Kidney (tissue), 14 donors: ENCODE results near the gene GNL1. TPM values are rescaled to one million over a fixed set of nuclear protein-coding genes. Genes with fewer than 3 reads are reported as not detected.
A peak's percentile ranks its signal among the peaks of the same experiment; 100 is the strongest.
"Not testable (repeated sequence)": the region's sequence is repeated elsewhere in the genome, so short reads cannot be mapped to it uniquely, and the experiment has no call there.

ENCODE experiments used
- DNase-seq, 5 donors: peaks; one replicate each; pipeline ENCODE4 v3.0.0-alpha.2; 2013 to 2020
- FAIRE-seq: peaks from 2 replicates; lab custom pipeline; 2012; peaks lifted over from hg19 to GRCh38; lab: Jason Lieb, UNC
- H3K27ac ChIP-seq, 2 donors: one replicate each; pipeline ENCODE4 v1.7.0; 2013; ENCODE audit warnings: low read depth in 2 of 2, low read length in 2 of 2, inconsistent platforms in 1 of 2
- H3K27me3 ChIP-seq: one replicate; pipeline ENCODE4 v1.7.1; 2013; ENCODE audit warnings: low read length, inconsistent platforms; ENCODE audit not compliant: control insufficient read depth, insufficient read depth
- H3K36me3 ChIP-seq, 3 donors: one replicate each; pipeline versions ENCODE4 v1.7.0 to v1.7.1; 2013; ENCODE audit warnings: low read length in 3 of 3, control low read depth in 1 of 3, inconsistent platforms in 1 of 3; ENCODE audit not compliant: insufficient read depth in 3 of 3, control insufficient read depth in 2 of 3
- H3K4me1 ChIP-seq, 3 donors: one replicate each; pipeline versions ENCODE4 v1.7.0 to v1.7.1; 2013; ENCODE audit warnings: low read length in 3 of 3, inconsistent platforms in 1 of 3, low read depth in 1 of 3; ENCODE audit not compliant: control insufficient read depth in 2 of 3, insufficient read depth in 2 of 3
- H3K4me3 ChIP-seq, 3 donors: one replicate each; pipeline versions ENCODE4 v1.7.0 to v1.8.1; 2013; ENCODE audit warnings: low read length in 3 of 3, control low read depth in 1 of 3, inconsistent platforms in 1 of 3
- H3K9ac ChIP-seq, 3 donors: one replicate each; pipeline versions ENCODE4 v1.7.0 to v1.7.1; 2013; ENCODE audit warnings: low read length in 3 of 3, control low read depth in 1 of 3, inconsistent platforms in 1 of 3
- H3K9me3 ChIP-seq, 3 donors: one replicate each; pipeline versions ENCODE4 v1.7.0 to v1.7.1; 2013; ENCODE audit warnings: low read length in 3 of 3, control low read depth in 1 of 3, inconsistent platforms in 1 of 3; ENCODE audit not compliant: control insufficient read depth in 2 of 3, insufficient read depth in 1 of 3
- intact Hi-C: fragments of 100-400 bp; cut with DNase I; formaldehyde crosslinking; loops from one replicate; pipeline ENCODE4 v1.11.1; 2022
- polyA plus RNA-seq: library from polyadenylated mRNA; stranded (reverse); fragments of 350-450 nt; fragmentation: Illumina TruSeq; extraction: RNeasy Lipid Tissue Mini Kit (QIAGEN cat#74804); gene quantifications from one replicate; pipeline ENCODE4 v1.2.3, GENCODE V29; 2014; ENCODE audit warnings: low read depth, low replicate concordance; ENCODE audit not compliant: insufficient read depth
- total RNA-seq: library from RNA; stranded (reverse); fragmentation: NEBNext Ultra II Directional; extraction: Animal tissue kit (Norgen Biotek cat#: 25700); gene quantifications from one replicate; pipeline ENCODE4 v1.2.1, GENCODE V29; 2021
- TF ChIP-seq, protein P1 (sequence below): IDR thresholded peaks from 3 replicates; pipeline ENCODE4 v1.5.1; 2012; ENCODE audit warnings: mild to moderate bottlenecking, moderate library complexity, borderline replicate concordance; ENCODE audit not compliant: insufficient read depth; ENCODE audit errors: extremely low read depth
- donor health status: control.
- donor health status: control.
- donor health status: control.
- donor health status: control.
- donor health status: control.
- donor health status: DM: yes; HTN: yes; CAD: no.
- donor health status: Normal renal cell carcinoma (clear cell type).

The GNL1 gene
- total and polyA plus RNA-seq, 2 donors from 2014 or later = 64.9 to 70.4 TPM

DNA sequence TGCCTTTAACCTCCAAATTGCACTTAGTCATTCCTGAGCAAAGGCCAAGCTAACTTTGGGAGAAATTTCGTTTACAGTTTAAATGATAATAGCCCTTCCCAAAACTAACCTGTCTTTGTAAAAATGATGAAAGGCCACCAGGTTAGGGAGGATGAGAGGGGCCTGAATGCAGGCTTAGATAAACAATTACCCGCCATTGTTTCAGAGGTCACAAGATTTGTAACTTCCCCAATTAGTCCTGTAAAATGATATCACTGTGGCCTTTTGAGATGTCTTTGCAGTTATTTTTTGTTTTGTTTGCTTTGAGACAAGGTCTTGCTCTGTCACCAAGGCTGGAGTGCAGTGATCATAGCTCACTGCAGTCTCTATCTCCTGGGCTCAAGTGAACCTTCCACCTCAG is 26.3 kb downstream of the GNL1 start:
- Histone ChIP-seq H3K27ac (peak overlapping the region in 1 of 2 donors; percentile 8), H3K4me1 (no peaks in the 10 kb centered on the region), H3K27me3 (no peaks in the 10 kb centered on the region), H3K4me3 (no peak overlapping the region), H3K36me3 (no peaks in the 10 kb centered on the region), H3K9me3 (no peaks in the 10 kb centered on the region), H3K9ac (no peak overlapping the region)
- no peak for FAIRE-seq
- TF ChIP-seq, protein P1, sequence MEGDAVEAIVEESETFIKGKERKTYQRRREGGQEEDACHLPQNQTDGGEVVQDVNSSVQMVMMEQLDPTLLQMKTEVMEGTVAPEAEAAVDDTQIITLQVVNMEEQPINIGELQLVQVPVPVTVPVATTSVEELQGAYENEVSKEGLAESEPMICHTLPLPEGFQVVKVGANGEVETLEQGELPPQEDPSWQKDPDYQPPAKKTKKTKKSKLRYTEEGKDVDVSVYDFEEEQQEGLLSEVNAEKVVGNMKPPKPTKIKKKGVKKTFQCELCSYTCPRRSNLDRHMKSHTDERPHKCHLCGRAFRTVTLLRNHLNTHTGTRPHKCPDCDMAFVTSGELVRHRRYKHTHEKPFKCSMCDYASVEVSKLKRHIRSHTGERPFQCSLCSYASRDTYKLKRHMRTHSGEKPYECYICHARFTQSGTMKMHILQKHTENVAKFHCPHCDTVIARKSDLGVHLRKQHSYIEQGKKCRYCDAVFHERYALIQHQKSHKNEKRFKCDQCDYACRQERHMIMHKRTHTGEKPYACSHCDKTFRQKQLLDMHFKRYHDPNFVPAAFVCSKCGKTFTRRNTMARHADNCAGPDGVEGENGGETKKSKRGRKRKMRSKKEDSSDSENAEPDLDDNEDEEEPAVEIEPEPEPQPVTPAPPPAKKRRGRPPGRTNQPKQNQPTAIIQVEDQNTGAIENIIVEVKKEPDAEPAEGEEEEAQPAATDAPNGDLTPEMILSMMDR = no peak
- intact Hi-C loops = loop anchor here (5.0 kb wide), 1 partner anchor 48 kb away; no protein-coding TSS in a partner anchor
- no peak for DNase-seq

DNA sequence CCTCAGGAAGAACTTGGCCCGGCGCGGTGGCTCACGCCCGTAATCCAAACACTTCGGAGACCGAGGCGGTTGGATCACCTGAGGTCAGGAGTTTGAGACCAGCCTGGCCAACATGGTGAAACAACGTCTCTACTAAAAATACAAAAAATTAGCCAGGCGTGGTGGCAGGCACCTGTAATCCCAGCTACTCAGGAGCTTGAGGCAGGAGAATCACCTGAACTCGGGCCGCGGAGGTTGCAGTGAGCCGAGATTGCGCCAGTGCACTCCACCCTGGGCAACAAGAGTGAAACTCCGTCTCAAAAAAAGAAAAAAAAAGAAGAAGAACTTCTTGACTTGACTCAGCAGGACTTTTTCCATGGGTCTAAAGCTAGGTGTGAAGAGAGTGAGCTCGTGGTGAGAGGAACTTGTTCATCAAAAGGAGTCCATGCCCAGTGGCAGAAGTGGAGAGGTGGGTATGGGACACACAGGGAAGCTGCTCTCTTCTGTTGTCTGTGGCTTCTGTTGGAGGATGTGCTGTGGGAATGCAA is 26.9 kb downstream of the GNL1 start:
- H3K4me3 ChIP-seq, intact Hi-C loops, FAIRE-seq, H3K9ac ChIP-seq, H3K27me3 ChIP-seq, H3K36me3 ChIP-seq, H3K27ac ChIP-seq, H3K9me3 ChIP-seq, DNase-seq, H3K4me1 ChIP-seq: not testable (repeated sequence)

DNA sequence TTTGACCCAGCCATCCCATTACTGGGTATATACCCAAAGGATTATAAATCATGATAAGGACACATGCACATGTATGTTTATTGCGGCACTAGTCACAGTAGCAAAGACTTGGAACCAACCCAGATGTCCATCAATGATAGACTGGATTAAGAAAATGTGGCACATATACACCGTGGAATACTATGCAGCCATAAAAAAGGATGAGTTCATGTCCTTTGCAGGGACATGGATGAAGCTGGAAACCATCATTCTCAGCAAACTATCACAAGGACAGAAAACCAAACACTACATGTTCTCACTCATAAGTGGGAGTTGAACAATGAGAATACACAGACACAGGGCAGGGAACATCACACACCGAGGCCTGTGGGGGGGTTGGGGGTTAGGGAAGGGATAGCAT is 29.8 kb downstream of the GNL1 start:
- DNase-seq, intact Hi-C loops, H3K27me3 ChIP-seq, H3K9ac ChIP-seq, H3K4me3 ChIP-seq, H3K9me3 ChIP-seq, H3K4me1 ChIP-seq, FAIRE-seq, H3K27ac ChIP-seq, H3K36me3 ChIP-seq: not testable (repeated sequence)

DNA sequence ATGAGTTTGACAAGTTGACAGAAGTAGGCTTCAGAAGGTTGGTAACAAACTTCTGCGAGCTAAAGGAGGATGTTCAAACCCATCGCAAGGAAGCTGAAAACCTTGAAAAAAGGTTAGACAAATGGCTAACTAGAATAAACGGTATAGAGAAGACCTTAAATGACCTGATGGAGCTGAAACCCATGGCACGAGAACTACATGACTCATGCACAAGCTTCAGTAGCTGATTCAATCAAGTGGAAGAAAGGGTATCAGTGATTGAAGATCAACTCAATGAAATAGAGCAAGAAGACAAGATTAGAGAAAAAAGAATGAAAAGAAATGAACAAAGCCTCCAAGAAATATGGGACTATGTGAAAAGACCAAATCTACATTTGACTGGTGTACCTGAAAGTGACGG is 34.3 kb downstream of the GNL1 start:
- H3K27ac ChIP-seq, H3K9ac ChIP-seq, H3K9me3 ChIP-seq, H3K36me3 ChIP-seq, H3K4me3 ChIP-seq, FAIRE-seq, DNase-seq, intact Hi-C loops, H3K4me1 ChIP-seq, H3K27me3 ChIP-seq: not testable (repeated sequence)

DNA sequence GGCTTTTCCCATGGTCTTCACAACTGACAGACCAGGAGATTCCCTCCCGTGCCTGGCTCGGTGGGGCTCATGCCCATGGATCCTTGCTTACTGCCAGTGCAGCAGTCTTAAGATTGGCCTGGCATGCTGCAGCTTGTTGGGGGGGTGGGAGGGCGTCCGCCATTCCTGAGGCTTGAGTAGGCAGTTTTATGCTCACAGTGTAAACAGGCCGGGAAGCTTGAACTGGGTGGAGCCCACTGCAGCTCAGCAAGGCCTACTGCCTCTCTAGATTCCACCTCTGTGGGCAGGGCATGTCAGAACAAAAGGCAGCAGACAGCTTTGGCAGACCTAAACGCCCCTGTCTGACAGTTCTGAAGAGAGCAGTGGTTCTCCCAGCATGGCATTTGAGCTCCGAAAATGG is 35.2 kb downstream of the GNL1 start:
- H3K27ac ChIP-seq, H3K9ac ChIP-seq, DNase-seq, H3K27me3 ChIP-seq, FAIRE-seq, H3K4me1 ChIP-seq, H3K9me3 ChIP-seq, H3K4me3 ChIP-seq, intact Hi-C loops, H3K36me3 ChIP-seq: not testable (repeated sequence)
